ENCODE data around the gene ATP9B. TPM values are rescaled to one million over a fixed set of nuclear protein-coding genes. Genes with fewer than 3 reads are reported as not detected.

ATP9B gene
- total RNA-seq, 1 experiment from 2014 or later: 15.6 TPM

- ChIA-PET CTCF (no interaction called here), POLR2A (ENCODE audit: unreplicated experiment) (no interaction called here)
- DNase-seq: no peak
- no peak overlapping the region for H3K9ac ChIP-seq (ENCODE audit: low read length)
- no peaks in the 10 kb centered on the region for H3F3A ChIP-seq (ENCODE audit: low read length, unreplicated experiment)
- no peaks in the 10 kb centered on the region for H3K4me1 ChIP-seq (ENCODE audit: insufficient read depth, low read length)
- no peaks in the 10 kb centered on the region for H3K79me2 ChIP-seq (ENCODE audit: low read length)
- no peaks in the 10 kb centered on the region for H3K27me3 ChIP-seq (ENCODE audit: low read length)
- H3K36me3 ChIP-seq (ENCODE audit: low read depth, low read length): no peaks in the 10 kb centered on the region
- no peak for TF ChIP-seq EZH2 (IDR thresholded peaks at IDR 0.05; ENCODE audit: low read length, unreplicated experiment)
- no peak for TF ChIP-seq CTCF (conservative IDR thresholded peaks at IDR 0.05; ENCODE audit: low read depth, low read length)
- TF ChIP-seq EZH2phosphoT487 (IDR thresholded peaks at IDR 0.05; ENCODE audit: borderline replicate concordance, low read length): no peak
- H3K9me2 ChIP-seq (replicated peaks; ENCODE audit: low read length): no peaks in the 10 kb centered on the region
- H2AFZ ChIP-seq (ENCODE audit: low read length): no peak overlapping the region
- peak; percentile 37; the same call in 1 of the 2 replicates for ATAC-seq
- H3K4me2 ChIP-seq (ENCODE audit: low read length): no peak overlapping the region
- H3K9me3 ChIP-seq (ENCODE audit: low read length): no peaks in the 10 kb centered on the region
- no peak overlapping the region for H3K4me3 ChIP-seq (ENCODE audit: low read length)
- intact Hi-C loops (cut with micrococcal nuclease): no loop called here
- H3K27ac ChIP-seq (ENCODE audit: low read length): no peak overlapping the region
- no TSS peak for BruUV-seq (replicated peaks)
- H4K20me1 ChIP-seq (ENCODE audit: low read length): no peaks in the 10 kb centered on the region
Observed at GRCh38 chr18:79309614-79310358, 240.6 kb downstream of the ATP9B start.

DNA sequence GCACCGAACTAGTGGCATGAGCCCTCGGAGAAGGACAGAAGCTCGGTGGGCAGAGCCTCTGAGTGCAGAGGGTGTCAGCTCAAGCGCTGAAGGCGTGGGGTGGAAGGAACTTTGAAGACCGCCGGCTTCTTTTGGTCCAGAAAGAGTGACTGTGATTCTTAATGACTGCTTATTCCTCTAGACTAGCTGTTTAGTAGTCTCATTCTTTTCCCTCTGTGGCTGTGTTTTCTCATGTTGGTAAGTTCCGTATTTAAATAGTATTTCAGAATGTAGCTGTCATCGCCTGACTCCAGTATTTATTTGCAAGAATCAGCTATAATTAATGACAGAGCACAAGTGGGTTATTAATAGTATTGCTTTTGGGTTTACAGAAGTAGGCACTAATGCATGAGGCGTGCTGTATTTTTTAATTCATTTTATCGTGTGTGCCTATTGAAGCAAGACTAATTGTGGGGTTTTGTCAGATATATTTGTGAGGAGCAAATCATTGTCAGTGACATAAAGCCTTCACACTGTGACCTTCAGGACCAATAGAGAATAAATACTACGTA, 245.7 kb downstream of the ATP9B start:
- Histone ChIP-seq H3K27ac (ENCODE audit: low read length) (no peak overlapping the region), H3K4me1 (ENCODE audit: insufficient read depth, low read length) (no peaks in the 10 kb centered on the region), H2AFZ (ENCODE audit: low read length) (no peak overlapping the region), H3K27me3 (ENCODE audit: low read length) (no peaks in the 10 kb centered on the region), H4K20me1 (ENCODE audit: low read length) (no peaks in the 10 kb centered on the region), H3K36me3 (ENCODE audit: low read depth, low read length) (no peaks in the 10 kb centered on the region), H3K4me2 (ENCODE audit: low read length) (no peak overlapping the region), H3K9me3 (ENCODE audit: low read length) (no peaks in the 10 kb centered on the region), H3K79me2 (ENCODE audit: low read length) (no peaks in the 10 kb centered on the region), H3K9me2 (replicated peaks; ENCODE audit: low read length) (no peaks in the 10 kb centered on the region), H3K9ac (ENCODE audit: low read length) (no peak overlapping the region), H3K4me3 (ENCODE audit: low read length) (no peak overlapping the region), H3F3A (ENCODE audit: low read length, unreplicated experiment) (no peaks in the 10 kb centered on the region)
- no peak for ATAC-seq
- TF ChIP-seq CTCF (conservative IDR thresholded peaks at IDR 0.05; ENCODE audit: low read depth, low read length) (no peak), EZH2phosphoT487 (IDR thresholded peaks at IDR 0.05; ENCODE audit: borderline replicate concordance, low read length) (no peak), EZH2 (IDR thresholded peaks at IDR 0.05; ENCODE audit: low read length, unreplicated experiment) (no peak)
- CTCF ChIA-PET: no interaction called here
- no TSS peak for BruUV-seq (replicated peaks)
- intact Hi-C loops (cut with micrococcal nuclease): no loop called here
- DNase-seq: no peak
- POLR2A ChIA-PET (ENCODE audit: unreplicated experiment): no interaction called here

- H4K20me1 ChIP-seq (ENCODE audit: low read length): no peaks in the 10 kb centered on the region
- no peaks in the 10 kb centered on the region for H3F3A ChIP-seq (ENCODE audit: low read length, unreplicated experiment)
- H3K27me3 ChIP-seq (ENCODE audit: low read length): no peaks in the 10 kb centered on the region
- no peak overlapping the region for H3K9ac ChIP-seq (ENCODE audit: low read length)
- H3K4me1 ChIP-seq (ENCODE audit: insufficient read depth, low read length): no peaks in the 10 kb centered on the region
- no peak overlapping the region for H3K27ac ChIP-seq (ENCODE audit: low read length)
- intact Hi-C loops (cut with micrococcal nuclease): no loop called here
- H3K9me2 ChIP-seq (replicated peaks; ENCODE audit: low read length): no peaks in the 10 kb centered on the region
- no peak overlapping the region for H3K4me2 ChIP-seq (ENCODE audit: low read length)
- no peak overlapping the region for H3K4me3 ChIP-seq (ENCODE audit: low read length)
- no peaks in the 10 kb centered on the region for H3K36me3 ChIP-seq (ENCODE audit: low read depth, low read length)
- no TSS peak for BruUV-seq (replicated peaks)
- TF ChIP-seq EZH2phosphoT487 (IDR thresholded peaks at IDR 0.05; ENCODE audit: borderline replicate concordance, low read length) (no peak), EZH2 (IDR thresholded peaks at IDR 0.05; ENCODE audit: low read length, unreplicated experiment) (no peak), CTCF (conservative IDR thresholded peaks at IDR 0.05; ENCODE audit: low read depth, low read length) (no peak)
- H2AFZ ChIP-seq (ENCODE audit: low read length): no peak overlapping the region
- CTCF ChIA-PET: no interaction called here
- POLR2A ChIA-PET (ENCODE audit: unreplicated experiment): no interaction called here
- H3K9me3 ChIP-seq (ENCODE audit: low read length): no peaks in the 10 kb centered on the region
- ATAC-seq (no peak), DNase-seq (no peak)
- no peaks in the 10 kb centered on the region for H3K79me2 ChIP-seq (ENCODE audit: low read length)
Observed at GRCh38 chr18:79315596-79315995, 246.4 kb downstream of the ATP9B start.

All from PC-3 (cell line).